ENCODE measurements around the gene LCAT.
A peak's percentile ranks its signal among the peaks of the same experiment; 100 is the strongest.
"Not testable (repeated sequence)": the region's sequence is repeated elsewhere in the genome, so short reads cannot be mapped to it uniquely, and the experiment has no call there.

The LCAT gene

GRCh38 chr16:67977005-67977404 lies 33.1 kb upstream of the LCAT start:
- no peak overlapping the region for H3K4me3 Mint-ChIP-seq
- H3K4me1 Mint-ChIP-seq: peaks cover 11 to 21% of the 10 kb centered on the region in 2 donors
- no peak overlapping the region for H3K27ac Mint-ChIP-seq
- DNase-seq: no peak
- H3K36me3 Mint-ChIP-seq: no peaks in the 10 kb centered on the region
- H3K9me3 Mint-ChIP-seq: no peaks in the 10 kb centered on the region
- H3K27me3 Mint-ChIP-seq: peaks cover 0 to 9% of the 10 kb centered on the region in 2 donors
- no peak for ATAC-seq (replicated peaks)

- peaks cover 11 to 21% of the 10 kb centered on the region in 2 donors for H3K4me1 Mint-ChIP-seq
- no peaks in the 10 kb centered on the region for H3K36me3 Mint-ChIP-seq
- H3K27ac Mint-ChIP-seq: peak overlapping the region; percentile 62
- DNase-seq (no peak), ATAC-seq (replicated peaks) (no peak)
- H3K9me3 Mint-ChIP-seq: no peaks in the 10 kb centered on the region
- H3K4me3 Mint-ChIP-seq: no peak overlapping the region
- H3K27me3 Mint-ChIP-seq: peaks cover 0 to 9% of the 10 kb centered on the region in 2 donors
Observed at GRCh38 chr16:67976205-67976604, 32.3 kb upstream of the LCAT start.

GRCh38 chr16:67975321-67976105 lies 31.6 kb upstream of the LCAT start:
- Mint-ChIP-seq H3K36me3 (no peaks in the 10 kb centered on the region), H3K9me3 (no peaks in the 10 kb centered on the region), H3K27me3 (peaks cover 0 to 9% of the 10 kb centered on the region in 2 donors), H3K27ac (peak overlapping the region; percentile 86), H3K4me1 (peaks cover 11 to 21% of the 10 kb centered on the region in 2 donors), H3K4me3 (no peak overlapping the region)
- DNase-seq: no peak
- ATAC-seq (replicated peaks): peak; percentile 76 to 80

GRCh38 chr16:67972285-67972684 lies 28.4 kb upstream of the LCAT start:
- H3K27ac Mint-ChIP-seq, H3K4me3 Mint-ChIP-seq: not testable (repeated sequence)

GRCh38 chr16:67971111-67971510 lies 27.2 kb upstream of the LCAT start:
- ATAC-seq (replicated peaks) (no peak), DNase-seq (no peak)
- no peaks in the 10 kb centered on the region for H3K9me3 Mint-ChIP-seq
- peaks cover 26 to 42% of the 10 kb centered on the region in 2 donors for H3K4me1 Mint-ChIP-seq
- H3K27ac Mint-ChIP-seq: peak overlapping the region; percentile 51
- H3K36me3 Mint-ChIP-seq: peaks cover 0 to 3% of the 10 kb centered on the region in 2 donors
- H3K27me3 Mint-ChIP-seq: peaks cover 0 to under 1% of the 10 kb centered on the region in 2 donors
- H3K4me3 Mint-ChIP-seq: no peak overlapping the region

More at GRCh38 chr16:67972285-67972684, 28.4 kb upstream of the LCAT start:
- H3K36me3 Mint-ChIP-seq; DNase-seq; H3K27me3 Mint-ChIP-seq; ATAC-seq (replicated peaks); H3K9me3 Mint-ChIP-seq: not testable (repeated sequence)
- peaks cover 19 to 34% of the 10 kb centered on the region in 2 donors for H3K4me1 Mint-ChIP-seq

- Mint-ChIP-seq H3K27me3 (no peaks in the 10 kb centered on the region), H3K4me3 (peak overlapping the region; percentile 92 to 100), H3K27ac (peak overlapping the region; percentile 90), H3K4me1 (peaks cover 32 to 44% of the 10 kb centered on the region in 2 donors), H3K36me3 (peaks cover 2 to 10% of the 10 kb centered on the region in 2 donors), H3K9me3 (no peaks in the 10 kb centered on the region)
- ATAC-seq (replicated peaks) (peak in 1 of 2 donors; percentile 12), DNase-seq (no peak)
Observed at GRCh38 chr16:67969254-67970039, 25.5 kb upstream of the LCAT start.

GRCh38 chr16:67968400-67969253 lies 24.7 kb upstream of the LCAT start, which contains the start of gene SLC12A4:
Gene SLC12A4 (minus strand): TSS chr16:67968637. CDS start chr16:67968553, 84 bp downstream.
- peak within 1 kb of the TSS; percentile 96 for H3K27ac Mint-ChIP-seq
- DNase-seq (peak; percentile 87), ATAC-seq (replicated peaks) (peak; percentile 85 to 90)
- no peaks in the 10 kb centered on the region for H3K27me3 Mint-ChIP-seq
- H3K36me3 Mint-ChIP-seq: peaks cover 2 to 12% of the 10 kb centered on the region in 2 donors
- peak within 1 kb of the TSS; percentile 92 to 100 for H3K4me3 Mint-ChIP-seq
- H3K4me1 Mint-ChIP-seq: peaks cover 33 to 47% of the 10 kb centered on the region in 2 donors
- no peaks in the 10 kb centered on the region for H3K9me3 Mint-ChIP-seq

- Mint-ChIP-seq H3K4me3 (peak overlapping the region; percentile 92 to 100), H3K27ac (peak overlapping the region; percentile 96), H3K36me3 (peaks cover 4 to 15% of the 10 kb centered on the region in 2 donors), H3K9me3 (no peaks in the 10 kb centered on the region), H3K27me3 (no peaks in the 10 kb centered on the region), H3K4me1 (peaks cover 33 to 47% of the 10 kb centered on the region in 2 donors)
- DNase-seq: peak; percentile 22
- peak; percentile 33 to 37 for ATAC-seq (replicated peaks)
Observed at GRCh38 chr16:67967958-67968399, 24.1 kb upstream of the LCAT start.

- H3K4me3 Mint-ChIP-seq: peak overlapping the region; percentile 92 to 100
- peaks cover 10 to 21% of the 10 kb centered on the region in 2 donors for H3K36me3 Mint-ChIP-seq
- no peaks in the 10 kb centered on the region for H3K27me3 Mint-ChIP-seq
- H3K27ac Mint-ChIP-seq: peak overlapping the region; percentile 96
- peaks cover 33 to 50% of the 10 kb centered on the region in 2 donors for H3K4me1 Mint-ChIP-seq
- DNase-seq: no peak
- no peaks in the 10 kb centered on the region for H3K9me3 Mint-ChIP-seq
- ATAC-seq (replicated peaks): peak; percentile 1 to 3
Observed at GRCh38 chr16:67967183-67967957, 23.4 kb upstream of the LCAT start.

- H3K27me3 Mint-ChIP-seq: no peaks in the 10 kb centered on the region
- peak overlapping the region; percentile 42 for H3K27ac Mint-ChIP-seq
- peaks cover 17 to 28% of the 10 kb centered on the region in 2 donors for H3K36me3 Mint-ChIP-seq
- H3K4me1 Mint-ChIP-seq: peaks cover 33 to 51% of the 10 kb centered on the region in 2 donors
- H3K4me3 Mint-ChIP-seq: peak overlapping the region; percentile 92 to 100
- no peak for DNase-seq
- no peak for ATAC-seq (replicated peaks)
- no peaks in the 10 kb centered on the region for H3K9me3 Mint-ChIP-seq
Observed at GRCh38 chr16:67966549-67967182, 22.7 kb upstream of the LCAT start.

GRCh38 chr16:67965668-67966548 lies 22.0 kb upstream of the LCAT start:
- H3K27me3 Mint-ChIP-seq: no peaks in the 10 kb centered on the region
- H3K27ac Mint-ChIP-seq: peak overlapping the region; percentile 42
- H3K36me3 Mint-ChIP-seq: peaks cover 24 to 35% of the 10 kb centered on the region in 2 donors
- DNase-seq (no peak), ATAC-seq (replicated peaks) (no peak)
- no peak overlapping the region for H3K4me3 Mint-ChIP-seq
- H3K9me3 Mint-ChIP-seq: no peaks in the 10 kb centered on the region
- peaks cover 33 to 51% of the 10 kb centered on the region in 2 donors for H3K4me1 Mint-ChIP-seq

Measured in stimulated activated naive B cell treated with anti-CD40 and anti-IgM and Interleukin-4, amounts not matched to agents 10 μg/mL and 1 μg/mL and 100 μg/mL, for 72 hours (primary cell).